GM12875 (cell line): ENCODE results near the gene MEGF11.

Source experiments
- H3K4me3 ChIP-seq: one replicate; pipeline ENCODE4 v1.5.1; 2011; ENCODE audit warnings: low read depth, low read length, control low read depth
- TF ChIP-seq, protein P1 (sequence below): IDR thresholded peaks from 2 replicates; pipeline ENCODE4 v1.5.1; 2011; ENCODE audit warnings: low read depth, mild to moderate bottlenecking, control low read depth, inconsistent platforms, low read length, moderate library complexity, borderline replicate concordance; ENCODE audit not compliant: insufficient read depth

MEGF11 gene

GRCh38 chr15:66169625-66170024 is 83.9 kb downstream of the MEGF11 start:
- TF ChIP-seq, protein P1, sequence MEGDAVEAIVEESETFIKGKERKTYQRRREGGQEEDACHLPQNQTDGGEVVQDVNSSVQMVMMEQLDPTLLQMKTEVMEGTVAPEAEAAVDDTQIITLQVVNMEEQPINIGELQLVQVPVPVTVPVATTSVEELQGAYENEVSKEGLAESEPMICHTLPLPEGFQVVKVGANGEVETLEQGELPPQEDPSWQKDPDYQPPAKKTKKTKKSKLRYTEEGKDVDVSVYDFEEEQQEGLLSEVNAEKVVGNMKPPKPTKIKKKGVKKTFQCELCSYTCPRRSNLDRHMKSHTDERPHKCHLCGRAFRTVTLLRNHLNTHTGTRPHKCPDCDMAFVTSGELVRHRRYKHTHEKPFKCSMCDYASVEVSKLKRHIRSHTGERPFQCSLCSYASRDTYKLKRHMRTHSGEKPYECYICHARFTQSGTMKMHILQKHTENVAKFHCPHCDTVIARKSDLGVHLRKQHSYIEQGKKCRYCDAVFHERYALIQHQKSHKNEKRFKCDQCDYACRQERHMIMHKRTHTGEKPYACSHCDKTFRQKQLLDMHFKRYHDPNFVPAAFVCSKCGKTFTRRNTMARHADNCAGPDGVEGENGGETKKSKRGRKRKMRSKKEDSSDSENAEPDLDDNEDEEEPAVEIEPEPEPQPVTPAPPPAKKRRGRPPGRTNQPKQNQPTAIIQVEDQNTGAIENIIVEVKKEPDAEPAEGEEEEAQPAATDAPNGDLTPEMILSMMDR, result no peak

DNA sequence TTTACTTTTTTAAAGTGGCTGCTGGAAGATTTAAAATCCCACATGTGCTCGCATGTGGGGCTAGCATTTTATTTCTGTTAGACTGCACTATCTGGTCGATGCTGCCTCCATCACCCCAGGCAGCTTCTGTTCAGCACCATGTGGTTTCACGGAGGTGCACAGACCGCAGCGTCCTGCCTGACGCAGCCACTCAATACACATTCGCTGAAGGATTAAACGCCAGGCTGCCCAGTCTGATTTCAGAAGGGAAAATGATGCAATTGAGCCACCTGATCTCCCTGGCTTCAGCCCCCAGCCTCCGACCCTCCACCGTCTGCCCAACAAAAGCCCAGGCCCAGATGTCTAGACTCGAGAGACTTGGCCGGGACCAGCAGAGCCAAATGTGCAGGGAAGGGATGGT is 84.5 kb downstream of the MEGF11 start:
- H3K4me3 ChIP-seq, result no peak overlapping the region
- TF ChIP-seq, protein P1, result no peak

More at GRCh38 chr15:66169625-66170024, 83.9 kb downstream of the MEGF11 start:
- no peak overlapping the region for H3K4me3 ChIP-seq

- H3K4me3 ChIP-seq, result no peak overlapping the region
- TF ChIP-seq, protein P1, result no peak
Measured at GRCh38 chr15:66167854-66168253, 85.7 kb downstream of the MEGF11 start.

DNA sequence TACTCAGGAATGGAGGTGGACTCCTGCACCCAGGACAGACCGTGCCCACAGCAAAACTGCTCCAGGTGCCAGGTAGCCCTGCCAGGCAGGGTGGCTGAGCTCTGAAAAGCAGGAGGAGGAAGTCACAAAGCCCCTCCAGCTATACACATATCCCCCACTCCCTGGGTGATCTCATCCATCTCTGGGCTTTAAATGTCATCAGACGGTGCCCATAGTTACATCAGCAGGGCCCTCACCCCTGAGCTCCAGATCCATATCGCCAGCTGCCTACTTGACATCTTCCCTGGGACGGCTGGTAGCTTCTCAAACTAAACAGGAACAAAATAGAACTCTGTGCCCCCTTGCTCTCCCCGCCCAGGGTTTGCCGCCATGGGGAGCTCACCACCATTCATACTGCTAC is 87.7 kb downstream of the MEGF11 start:
- TF ChIP-seq, protein P1, result no peak
- no peak overlapping the region for H3K4me3 ChIP-seq

GRCh38 chr15:66164788-66165187 is 88.8 kb downstream of the MEGF11 start:
- no peak overlapping the region for H3K4me3 ChIP-seq
- TF ChIP-seq, protein P1, result no peak

DNA sequence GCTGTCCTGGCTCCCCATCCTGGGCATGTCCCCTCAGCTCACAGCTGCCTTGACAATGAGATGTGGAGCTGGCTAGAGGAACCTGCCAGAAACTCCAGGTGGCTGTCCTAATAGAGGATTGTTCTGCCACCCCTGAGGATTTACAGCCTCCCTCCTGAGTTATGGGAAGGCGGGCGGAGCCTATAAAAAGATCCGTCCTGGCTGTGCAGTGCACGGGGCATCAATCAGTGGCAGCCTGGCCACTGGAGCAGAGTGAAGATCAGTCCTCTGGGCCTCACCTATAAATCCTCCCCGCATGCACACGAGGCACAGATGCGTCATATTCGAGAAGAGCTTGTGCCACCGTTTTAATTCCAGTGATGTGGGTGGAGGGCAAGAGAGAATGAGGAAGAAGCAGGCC is 90.0 kb downstream of the MEGF11 start:
- no peak overlapping the region for H3K4me3 ChIP-seq
- TF ChIP-seq, protein P1, result no peak

- TF ChIP-seq, protein P1, result no peak
- H3K4me3 ChIP-seq, result no peak overlapping the region
Measured at GRCh38 chr15:66162286-66162685, 91.3 kb downstream of the MEGF11 start.
